Panc1 (cell line): ENCODE data around the gene ZSCAN5C. TPM values are rescaled to one million over a fixed set of nuclear protein-coding genes. Genes with fewer than 3 reads are reported as not detected.

Source experiments
- ATAC-seq: fragments of 200-7000 bp; cut with Tn5 transposase; 2 replicates; pipeline ENCODE4 v1.9.1; 2020; ENCODE audit warnings: mild to moderate bottlenecking, moderate library complexity
- BruUV-seq: library from RNA; stranded (reverse); fragments of 400-500 nt; replicated peaks from 2 replicates; lab custom pipeline; 2021; lab: Mats Ljungman, UMichigan
- CTCF ChIA-PET: fragments of 300-600 bp; sonication (Branson Sonifier 250); formaldehyde crosslinking; loops from one replicate; lab custom pipeline; 2022; ENCODE audit warnings: antibody characterized with exemption; lab: Charles Lee
- POLR2A ChIA-PET: fragments of 300-600 bp; sonication (Branson Sonifier 250); formaldehyde crosslinking; loops from one replicate; lab custom pipeline; 2022; ENCODE audit warnings: antibody characterized with exemption; lab: Charles Lee
- DNase-seq: peaks from one replicate; pipeline ENCODE4 v3.0.0-alpha.2; 2010; ENCODE audit warnings: low read depth, low spot score
- H3K27ac ChIP-seq: 2 replicates; pipeline ENCODE4 v1.5.1; 2011; ENCODE audit warnings: mild to moderate bottlenecking, low read length, inconsistent platforms
- H3K27me3 ChIP-seq: fragments of 200-500 bp; sonication (Bioruptor generic); 2 replicates; pipeline ENCODE4 v1.6.0; 2014; ENCODE audit warnings: low read length, inconsistent platforms; ENCODE audit not compliant: control insufficient read depth, insufficient read depth
- H3K36me3 ChIP-seq: fragments of 200-500 bp; sonication (Bioruptor generic); 2 replicates; pipeline ENCODE4 v1.5.1; 2014; ENCODE audit warnings: inconsistent platforms, mild to moderate bottlenecking, low read length, moderate library complexity; ENCODE audit not compliant: control insufficient read depth, insufficient read depth
- H3K4me1 ChIP-seq: 2 replicates; pipeline ENCODE4 v1.5.1; 2011; ENCODE audit warnings: inconsistent platforms, mild to moderate bottlenecking, low read length, moderate library complexity; ENCODE audit not compliant: control insufficient read depth, insufficient read depth
- H3K4me3 ChIP-seq, 2 experiments: 2 replicates each; pipeline ENCODE4 v1.5.1; 2011 to 2012; ENCODE audit warnings: low read depth in 2 of 2, low read length in 2 of 2, mild to moderate bottlenecking in 2 of 2, inconsistent platforms in 1 of 2, moderate library complexity in 1 of 2
- H3K9me3 ChIP-seq: fragments of 200-500 bp; sonication (Bioruptor generic); 2 replicates; pipeline ENCODE4 v1.5.1; 2014; ENCODE audit warnings: low read depth, mild to moderate bottlenecking, inconsistent platforms, low read length, moderate library complexity; ENCODE audit not compliant: control insufficient read depth, insufficient read depth
- CTCF ChIP-seq: fragments of 450-650 bp; IDR thresholded peaks from 2 replicates; pipeline ENCODE4 v1.5.1; 2017; ENCODE audit warnings: mild to moderate bottlenecking
- POLR2AphosphoS5 ChIP-seq: IDR thresholded peaks from 2 replicates; pipeline ENCODE4 v1.6.1; 2012; ENCODE audit warnings: mild to moderate bottlenecking, low read depth, low read length, moderate library complexity
- REST ChIP-seq, 2 experiments: IDR thresholded peaks; 2 replicates each; pipeline ENCODE4 v1.6.1; 2011 to 2012; ENCODE audit warnings: low read depth in 2 of 2, control low read depth in 1 of 2, low read length in 1 of 2, mild to moderate bottlenecking in 1 of 2, moderate library complexity in 1 of 2; ENCODE audit not compliant: insufficient read depth in 1 of 2
- SIN3A ChIP-seq: IDR thresholded peaks from 2 replicates; pipeline ENCODE4 v1.6.1; 2012; ENCODE audit warnings: low read depth, mild to moderate bottlenecking, low read length, moderate library complexity, borderline replicate concordance; ENCODE audit not compliant: insufficient read depth
- TCF7L2 ChIP-seq: IDR thresholded peaks from 2 replicates; pipeline ENCODE4 v1.6.1; 2011; ENCODE audit warnings: mild to moderate bottlenecking, low read depth, low read length, inconsistent platforms
- in situ Hi-C: cut with HindIII; loops from 2 replicates; pipeline ENCODE4 v1.10.0; 2016; ENCODE audit warnings: low sequenced_read_pairs, low pct_unique_long_range_greater_than_20kb
- intact Hi-C: fragments of 100-400 bp; cut with micrococcal nuclease; formaldehyde crosslinking; loops from one replicate; pipeline ENCODE4 v1.10.0; 2022; ENCODE audit not compliant: unreplicated experiment
- total RNA-seq: library from RNA; stranded (reverse); gene quantifications from one replicate; pipeline ENCODE4 v1.2.1, GENCODE V29; 2021; ENCODE audit not compliant: unreplicated experiment

ZSCAN5C gene
- total RNA-seq, 1 experiment from 2014 or later = not detected

GRCh38 chr19:56211718-56212117 is 9.6 kb downstream of the ZSCAN5C start:
- Histone ChIP-seq H3K4me3 (no peak overlapping the region), H3K27me3 (no peaks in the 10 kb centered on the region), H3K4me1 (no peaks in the 10 kb centered on the region), H3K9me3 (no peaks in the 10 kb centered on the region), H3K27ac (no peak overlapping the region), H3K36me3 (no peaks in the 10 kb centered on the region)
- ATAC-seq (no peak), DNase-seq (no peak)
- POLR2A ChIA-PET = no interaction called here
- no TSS peak for BruUV-seq
- intact Hi-C loops (no loop called here), in situ Hi-C loops (no loop called here)
- CTCF ChIA-PET = no interaction called here
- TF ChIP-seq SIN3A = no peak
- TF ChIP-seq TCF7L2 = no peak
- TF ChIP-seq CTCF = no peak; the same call in 1 of the 2 replicates
- no peak for TF ChIP-seq REST (IDR thresholded peaks at IDR 0.05; ENCODE audit: insufficient read depth in 1 of 2, low read depth in 2 of 2, low read length in 1 of 2)
- TF ChIP-seq POLR2AphosphoS5 = no peak

- Histone ChIP-seq H3K4me1 (no peaks in the 10 kb centered on the region), H3K4me3 (no peak overlapping the region), H3K27ac (no peak overlapping the region), H3K27me3 (no peaks in the 10 kb centered on the region), H3K9me3 (no peaks in the 10 kb centered on the region), H3K36me3 (no peaks in the 10 kb centered on the region)
- intact Hi-C loops (no loop called here), in situ Hi-C loops (no loop called here)
- CTCF ChIA-PET = no interaction called here
- ATAC-seq (no peak), DNase-seq (no peak)
- TF ChIP-seq SIN3A (no peak), CTCF (no peak)
- POLR2A ChIA-PET = no interaction called here
- BruUV-seq = no TSS peak
Observed at GRCh38 chr19:56217039-56217949, 15.2 kb downstream of the ZSCAN5C start.
